H9 (cell line): ENCODE results near the gene MXD3. TPM values are rescaled to one million over a fixed set of nuclear protein-coding genes. Genes with fewer than 3 reads are reported as not detected.

ENCODE experiments used
- DNase-seq: peaks from one replicate; pipeline ENCODE4 v3.0.0-alpha.2; 2017
- H2AFZ ChIP-seq: one replicate; pipeline ENCODE4 v1.6.1; 2013; ENCODE audit warnings: mild to moderate bottlenecking, low read length, control low read depth, moderate library complexity
- H2AK5ac ChIP-seq: 2 replicates; pipeline ENCODE4 v1.6.1; 2013; ENCODE audit warnings: low read length, control low read depth, mixed read lengths; ENCODE audit not compliant: insufficient read length
- H2BK120ac ChIP-seq: one replicate; pipeline ENCODE4 v1.6.1; 2013; ENCODE audit warnings: low read depth, mild to moderate bottlenecking, low read length, control low read depth, inconsistent platforms; ENCODE audit not compliant: poor library complexity, severe bottlenecking
- H2BK12ac ChIP-seq: 2 replicates; pipeline ENCODE4 v1.6.1; 2013; ENCODE audit warnings: low read length, control low read depth, mixed read lengths, low read depth; ENCODE audit not compliant: insufficient read length
- H2BK15ac ChIP-seq: 2 replicates; pipeline ENCODE4 v1.6.1; 2013; ENCODE audit warnings: low read depth, low read length, control low read depth
- H2BK20ac ChIP-seq: one replicate; pipeline ENCODE4 v1.6.1; 2013; ENCODE audit warnings: low read depth, mild to moderate bottlenecking, low read length, control low read depth, inconsistent platforms; ENCODE audit not compliant: poor library complexity, severe bottlenecking
- H2BK5ac ChIP-seq: 2 replicates; pipeline ENCODE4 v1.6.1; 2013; ENCODE audit warnings: low read length, control low read depth, mixed read lengths; ENCODE audit not compliant: insufficient read length
- H3K14ac ChIP-seq: 2 replicates; pipeline ENCODE4 v1.6.1; 2013; ENCODE audit warnings: low read length, control low read depth; ENCODE audit not compliant: insufficient read depth
- H3K18ac ChIP-seq: 2 replicates; pipeline ENCODE4 v1.6.1; 2013; ENCODE audit warnings: low read depth, mild to moderate bottlenecking, mixed read lengths, low read length, control low read depth; ENCODE audit not compliant: insufficient read length
- H3K23ac ChIP-seq: 2 replicates; pipeline ENCODE4 v1.6.1; 2013; ENCODE audit warnings: low read length, control low read depth, mixed read lengths, low read depth; ENCODE audit not compliant: insufficient read length
- H3K23me2 ChIP-seq: 2 replicates; pipeline ENCODE4 v1.6.1; 2013; ENCODE audit warnings: low read depth, mild to moderate bottlenecking, mixed read lengths, low read length, control low read depth; ENCODE audit not compliant: insufficient read length, poor library complexity, severe bottlenecking
- H3K27ac ChIP-seq: 2 replicates; pipeline ENCODE4 v1.5.1; 2013; ENCODE audit warnings: low read length, control low read depth, mixed read lengths, low read depth; ENCODE audit not compliant: insufficient read length
- H3K27me3 ChIP-seq: 2 replicates; pipeline ENCODE4 v1.6.1; 2013; ENCODE audit warnings: low read length, control low read depth, inconsistent platforms; ENCODE audit not compliant: insufficient read depth
- H3K4ac ChIP-seq: 2 replicates; pipeline ENCODE4 v1.6.1; 2013; ENCODE audit warnings: low read depth, mild to moderate bottlenecking, control low read depth, inconsistent platforms, low read length, moderate library complexity
- H3K4me1 ChIP-seq: 2 replicates; pipeline ENCODE4 v1.6.1; 2013; ENCODE audit warnings: low read length, control low read depth, inconsistent platforms; ENCODE audit not compliant: insufficient read depth
- H3K4me2 ChIP-seq: 2 replicates; pipeline ENCODE4 v1.6.1; 2013; ENCODE audit warnings: low read length, control low read depth, mixed read lengths; ENCODE audit not compliant: insufficient read length, insufficient read depth
- H3K56ac ChIP-seq: 2 replicates; pipeline ENCODE4 v1.6.1; 2013; ENCODE audit warnings: low read depth, mild to moderate bottlenecking, mixed read lengths, low read length, control low read depth; ENCODE audit not compliant: insufficient read length
- H3K79me1 ChIP-seq: 2 replicates; pipeline ENCODE4 v1.6.1; 2013; ENCODE audit warnings: low read depth, mild to moderate bottlenecking, moderate library complexity, low read length, control low read depth, inconsistent platforms; ENCODE audit not compliant: insufficient read depth, poor library complexity, severe bottlenecking
- H3K79me2 ChIP-seq: 2 replicates; pipeline ENCODE4 v1.6.1; 2013; ENCODE audit warnings: low read length, control low read depth, inconsistent platforms; ENCODE audit not compliant: insufficient read depth
- H3K9ac ChIP-seq: 2 replicates; pipeline ENCODE4 v1.6.1; 2013; ENCODE audit warnings: low read length, control low read depth, mixed read lengths; ENCODE audit not compliant: insufficient read length; ENCODE audit errors: extremely low read depth
- H3K9me3 ChIP-seq: one replicate; pipeline ENCODE4 v1.6.1; 2013; ENCODE audit warnings: low read depth, low read length, inconsistent platforms; ENCODE audit not compliant: control insufficient read depth
- H3T11ph ChIP-seq: one replicate; pipeline ENCODE4 v1.6.1; 2013; ENCODE audit warnings: mild to moderate bottlenecking, low read length, control low read depth, inconsistent platforms
- H4K20me1 ChIP-seq: one replicate; pipeline ENCODE4 v1.6.1; 2013; ENCODE audit not compliant: control insufficient read depth, insufficient read length, insufficient read depth
- H4K5ac ChIP-seq: 2 replicates; pipeline ENCODE4 v1.6.1; 2013; ENCODE audit warnings: low read depth, mild to moderate bottlenecking, mixed read lengths, low read length, control low read depth; ENCODE audit not compliant: insufficient read length
- H4K8ac ChIP-seq: replicated peaks from 2 replicates; pipeline ENCODE4 v1.6.1; 2013; ENCODE audit warnings: low read length, control low read depth, mixed read lengths, low read depth; ENCODE audit not compliant: insufficient read length
- H4K91ac ChIP-seq: 2 replicates; pipeline ENCODE4 v1.6.1; 2013; ENCODE audit warnings: low read depth, mild to moderate bottlenecking, moderate library complexity, mixed read lengths, low read length, control low read depth; ENCODE audit not compliant: insufficient read length
- H3K27ac Mint-ChIP-seq, 3 experiments: 2 replicates in 2 of 3; 3 replicates in 1 of 3; pipeline ENCODE4 v1.8.0; 2020 to 2021; ENCODE audit warnings: mixed read lengths in 3 of 3, mild to moderate bottlenecking in 1 of 3, moderate library complexity in 1 of 3
- H3K27me3 Mint-ChIP-seq: 2 replicates; pipeline ENCODE4 v1.8.0; 2021; ENCODE audit warnings: low read depth, mild to moderate bottlenecking, moderate library complexity, mixed read lengths
- H3K36me3 Mint-ChIP-seq, 3 experiments: 2 replicates in 2 of 3; 3 replicates in 1 of 3; pipeline ENCODE4 v1.8.0; 2020 to 2021; ENCODE audit warnings: low read depth in 3 of 3, mixed read lengths in 3 of 3; ENCODE audit not compliant: insufficient read depth in 1 of 3
- H3K4me1 Mint-ChIP-seq, 2 experiments: 2 replicates each; pipeline ENCODE4 v1.8.0; 2020; ENCODE audit warnings: mixed read lengths in 2 of 2
- H3K4me3 Mint-ChIP-seq, 2 experiments: 2 replicates in 1 of 2; 3 replicates in 1 of 2; pipeline ENCODE4 v1.8.0; 2020 to 2021; ENCODE audit warnings: mild to moderate bottlenecking in 2 of 2, mixed read lengths in 2 of 2, moderate library complexity in 1 of 2
- H3K9me3 Mint-ChIP-seq, 2 experiments: 2 replicates in 1 of 2; 3 replicates in 1 of 2; pipeline ENCODE4 v1.8.0; 2020; ENCODE audit warnings: mild to moderate bottlenecking in 2 of 2, mixed read lengths in 2 of 2, moderate library complexity in 1 of 2
- CTCF ChIP-seq: fragments of 200-600 bp; sonication (generic); conservative IDR thresholded peaks from 3 replicates; pipeline ENCODE4 v1.8.0; 2021; ENCODE audit warnings: antibody characterized with exemption, mild to moderate bottlenecking
- WGBS: extraction: QIAGEN DNeasy Blood & Tissue Kit; methylation state at CpG from one replicate; pipeline ENCODE4 v1.1.7; 2013; ENCODE audit warnings: missing lambda C conversion rate, low lambda C conversion rate, mixed read lengths; ENCODE audit not compliant: insufficient read length; ENCODE audit errors: extremely low coverage; 5-methylcytosine and 5-hydroxymethylcytosine counted together
- total RNA-seq: library from RNA; stranded (reverse); gene quantifications from 2 replicates; pipeline ENCODE4 v1.2.1, GENCODE V29; 2021

The MXD3 gene
- total RNA-seq, 1 experiment from 2014 or later, result 9.8 TPM

- Histone ChIP-seq H3K23ac (no peak overlapping the region), H2BK5ac (no peak overlapping the region), H4K20me1 (no peaks in the 10 kb centered on the region), H3K14ac (no peak overlapping the region), H3K27me3 (no peaks in the 10 kb centered on the region), H3K9ac (no peak overlapping the region), H2BK15ac (no peak overlapping the region), H3K9me3 (no peaks in the 10 kb centered on the region), H3K79me1 (peaks cover 4% of the 10 kb centered on the region), H3K23me2 (no peaks in the 10 kb centered on the region), H3K56ac (no peak overlapping the region), H2BK12ac (no peak overlapping the region), H2AFZ (no peak overlapping the region), H4K91ac (no peak overlapping the region), H4K5ac (no peak overlapping the region), H2AK5ac (no peak overlapping the region), H2BK120ac (no peak overlapping the region), H3K4me1 (no peaks in the 10 kb centered on the region), H4K8ac (no peak overlapping the region), H2BK20ac (no peak overlapping the region), H3K4ac (no peak overlapping the region), H3K27ac (no peak overlapping the region), H3K4me2 (no peak overlapping the region), H3T11ph (no peak overlapping the region), H3K79me2 (no peaks in the 10 kb centered on the region; the same call in 1 of the 2 replicates), H3K18ac (no peak overlapping the region)
- peaks cover 5 to 6% of the 10 kb centered on the region in 2 experiments for H3K4me1 Mint-ChIP-seq
- WGBS, result no CpG with 5 or more reads among the region's 7 CpGs
- H3K27ac Mint-ChIP-seq, result no peak overlapping the region
- H3K36me3 Mint-ChIP-seq, result peaks cover 54 to 94% (median 84%) of the 10 kb centered on the region in 3 experiments
- no peak for TF ChIP-seq CTCF
- H3K9me3 Mint-ChIP-seq, result no peaks in the 10 kb centered on the region
- no peak overlapping the region for H3K4me3 Mint-ChIP-seq
- no peaks in the 10 kb centered on the region; the same call in 1 of the 2 replicates for H3K27me3 Mint-ChIP-seq
- DNase-seq, result no peak
These were observed 20.0 kb downstream of the MXD3 start for GRCh38 chr5:177291735-177292134.
